Breast epithelium (tissue), 4 donors: ENCODE results near the gene EPHB2. TPM values are rescaled to one million over a fixed set of nuclear protein-coding genes. Genes with fewer than 3 reads are reported as not detected.

Source experiments
- DNase-seq, 2 donors: peaks; one replicate each; pipeline ENCODE4 v3.0.0-alpha.2; 2019; ENCODE audit warnings: low spot score in 2 of 2
- H3K27ac ChIP-seq, 2 donors: fragments of 200-600 bp; sonication (generic) in 1 of 2; one replicate each; pipeline ENCODE4 v1.5.1; 2016 to 2019; ENCODE audit warnings: mild to moderate bottlenecking in 1 of 2
- H3K27me3 ChIP-seq, 2 donors: fragments of 200-600 bp; sonication (generic) in 1 of 2; one replicate each; pipeline versions ENCODE4 v1.5.1 to v1.6.0; 2017 to 2019; ENCODE audit warnings: control low read depth in 1 of 2, mild to moderate bottlenecking in 1 of 2
- H3K36me3 ChIP-seq: fragments of 200-600 bp; one replicate; pipeline ENCODE4 v1.5.1; 2019
- H3K4me1 ChIP-seq, 2 donors: fragments of 200-600 bp; sonication (generic); one replicate each; pipeline ENCODE4 v1.5.1; 2016 to 2019; ENCODE audit warnings: control low read depth in 1 of 2
- H3K4me3 ChIP-seq, 3 donors: fragments of 200-600 bp; sonication (generic); 1 replicate in 2 of 3; 2 replicates in 1 of 3; pipeline ENCODE4 v1.5.1; 2016 to 2019; ENCODE audit warnings: mild to moderate bottlenecking in 3 of 3, moderate library complexity in 2 of 3
- H3K9me3 ChIP-seq, 2 donors: fragments of 200-600 bp; sonication (generic) in 1 of 2; one replicate each; pipeline ENCODE4 v1.5.1; 2016 to 2019; ENCODE audit warnings: control low read depth in 1 of 2
- CTCF ChIP-seq, 3 donors: fragments of 450-650 bp; IDR thresholded peaks; one replicate each; pipeline ENCODE4 v1.5.1; 2016 to 2017; ENCODE audit warnings: antibody characterized with exemption in 3 of 3, mild to moderate bottlenecking in 3 of 3, moderate library complexity in 3 of 3
- POLR2A ChIP-seq: fragments of 450-650 bp; IDR thresholded peaks from one replicate; pipeline ENCODE4 v1.6.1; 2016; ENCODE audit warnings: antibody characterized with exemption, mild to moderate bottlenecking, moderate library complexity
- POLR2AphosphoS5 ChIP-seq, 3 donors: sonication (generic); formaldehyde crosslinking; IDR thresholded peaks; one replicate each; pipeline ENCODE4 v1.6.1; 2017; ENCODE audit warnings: antibody characterized with exemption in 3 of 3
- intact Hi-C: fragments of 100-400 bp; cut with DNase I; formaldehyde crosslinking; loops from one replicate; pipeline ENCODE4 v1.15.1; 2023; ENCODE audit warnings: low total_unique reads
- total RNA-seq, 3 donors: library from RNA; depleted of rRNA; stranded (reverse); fragments of >200 nt; gene quantifications; one replicate each; pipeline ENCODE4 v1.1.0, GENCODE V29; 2016

EPHB2 gene
- total RNA-seq, 3 donors from 2014 or later: 1.3 to 4.6 (median 1.5) TPM

DNA sequence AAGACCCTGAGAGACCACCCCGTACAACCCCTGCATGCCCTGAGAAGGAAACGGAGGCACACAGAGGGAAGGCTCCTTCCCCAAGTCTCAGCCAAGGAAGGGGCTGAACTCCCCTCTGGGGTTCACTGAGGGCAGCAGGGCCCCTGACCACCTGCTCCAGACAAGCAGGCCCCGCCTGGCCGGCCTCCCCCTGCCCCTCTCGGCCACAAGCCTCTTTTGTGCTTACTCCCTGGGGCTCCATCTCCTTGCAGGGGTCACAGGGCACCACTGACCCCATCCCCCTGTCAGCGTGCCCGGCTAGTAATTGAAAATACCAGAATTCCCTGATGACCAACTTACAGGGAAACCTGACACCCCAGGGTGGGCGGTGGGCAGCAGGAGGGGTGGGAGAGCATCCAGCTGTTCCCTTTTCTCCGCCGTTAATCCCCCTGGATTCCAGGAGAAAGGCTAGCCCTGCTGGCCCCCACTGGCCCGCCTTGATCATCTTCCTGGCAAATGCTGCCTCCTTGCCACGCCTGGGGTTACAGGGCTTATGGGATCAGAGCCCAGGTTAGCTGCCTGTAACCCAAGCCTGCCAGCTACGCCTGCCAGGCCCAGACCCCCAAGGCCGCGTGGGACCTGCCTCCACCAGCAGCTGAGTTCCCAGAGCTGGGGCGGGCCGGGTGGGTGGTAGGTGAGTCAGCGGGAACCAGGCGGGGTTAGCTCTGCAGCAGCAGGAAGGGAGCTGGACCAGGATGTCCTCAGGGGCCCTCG lies 165.9 kb downstream of the EPHB2 start:
- no peaks in the 10 kb centered on the region for H3K36me3 ChIP-seq
- no peaks in the 10 kb centered on the region for H3K27me3 ChIP-seq
- no peak for DNase-seq
- H3K27ac ChIP-seq: no peak overlapping the region
- H3K4me3 ChIP-seq: no peak overlapping the region
- TF ChIP-seq POLR2AphosphoS5 (IDR thresholded peaks at IDR 0.05): no peak
- TF ChIP-seq POLR2A: no peak
- TF ChIP-seq CTCF (IDR thresholded peaks at IDR 0.05): no peak
- no peaks in the 10 kb centered on the region for H3K9me3 ChIP-seq
- intact Hi-C loops: no loop called here
- no peaks in the 10 kb centered on the region for H3K4me1 ChIP-seq

DNA sequence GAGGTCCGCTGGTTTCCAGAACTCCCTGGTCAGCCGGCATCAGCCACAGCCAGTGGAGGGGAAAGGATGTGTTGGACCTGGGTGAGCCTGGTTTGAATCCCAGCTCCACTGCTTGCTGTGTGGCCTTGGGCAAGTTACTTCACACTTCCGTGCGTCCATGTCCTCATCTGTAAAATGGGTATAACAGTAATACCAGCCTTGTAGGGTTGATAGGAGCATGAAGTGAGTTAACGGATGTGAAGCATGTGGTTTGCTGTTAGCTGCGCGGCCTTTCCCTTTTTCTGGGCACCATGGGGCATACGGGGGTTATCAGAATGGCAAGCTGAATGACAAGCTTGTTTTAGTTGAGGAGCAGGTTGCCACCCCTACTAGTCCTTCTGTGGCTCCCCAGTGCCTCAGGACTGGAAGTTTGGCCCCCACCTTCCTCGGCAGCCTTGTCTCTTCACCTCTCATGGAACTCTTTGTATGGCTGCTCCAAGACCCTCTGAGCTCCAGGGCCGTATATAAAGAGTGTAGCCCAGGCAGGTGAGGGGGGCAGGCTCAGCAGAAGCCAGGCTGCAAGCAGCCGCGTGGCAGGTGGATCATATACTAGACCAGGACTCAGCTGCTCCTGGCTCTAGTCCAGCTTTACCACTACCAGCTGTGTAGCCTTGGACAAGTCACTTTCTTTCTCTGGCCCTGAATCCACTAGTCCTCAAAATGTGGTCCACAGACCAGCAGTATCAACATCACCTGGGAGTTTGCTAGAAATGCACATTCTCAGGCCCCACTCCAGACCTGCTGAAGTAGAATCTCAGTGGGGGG lies 166.7 kb downstream of the EPHB2 start:
- H3K4me1 ChIP-seq: no peaks in the 10 kb centered on the region
- intact Hi-C loops: no loop called here
- no peak overlapping the region for H3K4me3 ChIP-seq
- H3K36me3 ChIP-seq: no peaks in the 10 kb centered on the region
- TF ChIP-seq POLR2A: no peak
- no peak for TF ChIP-seq CTCF (IDR thresholded peaks at IDR 0.05)
- no peak for TF ChIP-seq POLR2AphosphoS5 (IDR thresholded peaks at IDR 0.05)
- H3K27ac ChIP-seq: no peak overlapping the region
- no peak for DNase-seq
- H3K27me3 ChIP-seq: no peaks in the 10 kb centered on the region
- no peaks in the 10 kb centered on the region for H3K9me3 ChIP-seq

DNA sequence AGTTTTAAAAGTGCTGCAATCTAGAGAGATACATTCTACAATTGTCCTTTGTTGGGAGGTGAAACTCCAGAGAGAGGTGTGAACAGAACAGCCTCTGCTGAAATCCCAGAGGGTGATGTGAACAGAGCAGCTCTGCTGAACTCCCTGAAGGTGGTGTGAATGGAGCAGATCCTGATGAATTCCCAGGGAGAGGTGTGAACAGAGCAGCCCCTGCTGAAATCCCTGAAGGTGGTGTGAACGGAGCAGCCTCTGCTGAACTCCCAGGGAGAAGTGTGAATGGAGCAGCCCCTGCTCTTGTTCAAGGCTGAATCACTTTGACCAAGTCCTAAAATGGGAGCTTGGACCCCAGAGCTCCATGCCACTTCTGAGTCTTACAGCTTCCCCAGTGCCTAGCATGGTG lies 167.3 kb downstream of the EPHB2 start:
- Histone ChIP-seq H3K27ac (no peak overlapping the region), H3K9me3 (no peaks in the 10 kb centered on the region), H3K27me3 (no peaks in the 10 kb centered on the region), H3K4me1 (no peaks in the 10 kb centered on the region), H3K4me3 (no peak overlapping the region), H3K36me3 (no peaks in the 10 kb centered on the region)
- no peak for TF ChIP-seq POLR2AphosphoS5 (IDR thresholded peaks at IDR 0.05)
- no peak for TF ChIP-seq CTCF (IDR thresholded peaks at IDR 0.05)
- TF ChIP-seq POLR2A: no peak
- intact Hi-C loops: no loop called here
- DNase-seq: no peak

DNA sequence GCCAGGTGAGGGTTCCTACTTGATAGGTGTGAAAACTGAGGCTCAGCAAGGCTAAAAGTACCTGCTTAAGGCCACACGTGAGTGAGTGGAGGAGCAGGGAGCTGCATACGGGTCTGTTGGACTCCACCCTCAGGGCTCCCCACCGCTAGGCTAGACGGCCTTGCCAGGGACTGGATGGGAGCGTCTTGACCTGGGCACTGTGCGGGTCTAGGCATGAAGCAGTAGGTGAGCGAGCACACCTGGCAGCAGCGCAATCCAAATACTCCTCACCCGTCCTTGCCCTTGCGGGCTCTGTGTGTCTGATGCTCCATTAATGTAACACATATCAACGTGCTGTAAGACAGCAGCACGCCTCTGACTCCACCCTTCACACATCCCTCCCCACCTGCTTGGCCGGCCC lies 168.0 kb downstream of the EPHB2 start:
- H3K27ac ChIP-seq: no peak overlapping the region
- DNase-seq: no peak
- intact Hi-C loops: no loop called here
- no peaks in the 10 kb centered on the region for H3K4me1 ChIP-seq
- no peaks in the 10 kb centered on the region for H3K36me3 ChIP-seq
- TF ChIP-seq CTCF (IDR thresholded peaks at IDR 0.05) (no peak), POLR2A (no peak), POLR2AphosphoS5 (IDR thresholded peaks at IDR 0.05) (no peak)
- H3K9me3 ChIP-seq: no peaks in the 10 kb centered on the region
- no peaks in the 10 kb centered on the region for H3K27me3 ChIP-seq
- H3K4me3 ChIP-seq: no peak overlapping the region

GRCh38 chr1:22879445-22879844 lies 168.8 kb downstream of the EPHB2 start:
- H3K27me3 ChIP-seq: no peaks in the 10 kb centered on the region
- intact Hi-C loops: no loop called here
- DNase-seq: no peak
- H3K9me3 ChIP-seq: no peaks in the 10 kb centered on the region
- no peaks in the 10 kb centered on the region for H3K36me3 ChIP-seq
- no peaks in the 10 kb centered on the region for H3K4me1 ChIP-seq
- no peak overlapping the region for H3K4me3 ChIP-seq
- TF ChIP-seq CTCF (IDR thresholded peaks at IDR 0.05) (no peak), POLR2AphosphoS5 (IDR thresholded peaks at IDR 0.05) (no peak), POLR2A (no peak)
- no peak overlapping the region for H3K27ac ChIP-seq
